Measurements from ENCODE around the gene MAN2B2. TPM values are rescaled to one million over a fixed set of nuclear protein-coding genes. Genes with fewer than 3 reads are reported as not detected.

The MAN2B2 gene
- total and polyA plus RNA-seq, 9 donors: 19.1 to 49.2 (median 40.0) TPM

DNA sequence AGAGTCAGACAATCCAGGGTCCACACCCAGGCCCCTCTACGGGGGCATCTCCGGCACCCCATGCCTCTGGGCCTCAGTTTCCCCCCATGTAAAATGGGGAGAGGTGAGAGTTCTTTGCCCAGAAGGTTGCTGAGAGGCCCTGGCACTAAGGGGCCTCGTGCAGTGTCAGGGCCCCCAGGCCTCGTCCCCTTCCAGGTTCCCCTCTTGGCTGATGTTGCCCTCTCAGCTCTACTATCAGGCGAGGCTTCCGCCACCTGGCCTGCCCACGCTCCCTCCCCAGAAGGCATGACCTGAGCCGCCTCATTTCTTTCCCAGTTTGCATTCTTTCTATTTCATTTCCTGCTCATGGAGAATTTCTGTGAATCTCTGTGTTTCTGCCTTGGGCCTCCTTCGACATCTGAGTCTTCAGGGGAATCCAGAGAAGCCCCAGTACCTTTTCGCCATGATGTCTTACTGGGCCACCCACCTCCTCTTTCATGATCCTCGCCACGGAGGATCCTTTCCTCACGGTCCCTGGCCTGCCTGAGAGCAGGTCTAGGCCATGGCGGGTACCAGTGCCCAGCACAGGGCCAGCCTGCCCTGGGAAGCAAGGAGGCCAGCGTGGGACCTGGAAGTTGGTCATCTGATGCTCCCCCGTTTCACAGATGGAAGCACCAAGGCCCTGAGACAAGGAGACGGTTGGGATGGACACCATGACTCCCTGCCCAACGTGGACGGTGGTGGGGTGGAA lies 43.6 kb downstream of the MAN2B2 start:
- Histone ChIP-seq H3K27ac (no peak overlapping the region), H3K4me1 (ENCODE audit: insufficient read depth) (no peaks in the 10 kb centered on the region), H3K4me3 (no peak overlapping the region), H3K27me3 (no peaks in the 10 kb centered on the region), H3K36me3 (no peaks in the 10 kb centered on the region), H3K9me3 (peaks cover 0 to 5% of the 10 kb centered on the region in 2 donors)
- intact Hi-C loops (cut with DNase I): no loop called here
- TF ChIP-seq POLR2A (IDR thresholded peaks at IDR 0.05): no peak
- TF ChIP-seq EP300 (IDR thresholded peaks at IDR 0.05): no peak
- TF ChIP-seq, protein P1, sequence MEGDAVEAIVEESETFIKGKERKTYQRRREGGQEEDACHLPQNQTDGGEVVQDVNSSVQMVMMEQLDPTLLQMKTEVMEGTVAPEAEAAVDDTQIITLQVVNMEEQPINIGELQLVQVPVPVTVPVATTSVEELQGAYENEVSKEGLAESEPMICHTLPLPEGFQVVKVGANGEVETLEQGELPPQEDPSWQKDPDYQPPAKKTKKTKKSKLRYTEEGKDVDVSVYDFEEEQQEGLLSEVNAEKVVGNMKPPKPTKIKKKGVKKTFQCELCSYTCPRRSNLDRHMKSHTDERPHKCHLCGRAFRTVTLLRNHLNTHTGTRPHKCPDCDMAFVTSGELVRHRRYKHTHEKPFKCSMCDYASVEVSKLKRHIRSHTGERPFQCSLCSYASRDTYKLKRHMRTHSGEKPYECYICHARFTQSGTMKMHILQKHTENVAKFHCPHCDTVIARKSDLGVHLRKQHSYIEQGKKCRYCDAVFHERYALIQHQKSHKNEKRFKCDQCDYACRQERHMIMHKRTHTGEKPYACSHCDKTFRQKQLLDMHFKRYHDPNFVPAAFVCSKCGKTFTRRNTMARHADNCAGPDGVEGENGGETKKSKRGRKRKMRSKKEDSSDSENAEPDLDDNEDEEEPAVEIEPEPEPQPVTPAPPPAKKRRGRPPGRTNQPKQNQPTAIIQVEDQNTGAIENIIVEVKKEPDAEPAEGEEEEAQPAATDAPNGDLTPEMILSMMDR (IDR thresholded peaks at IDR 0.05): no peak
- 84 to 88% (median 87%) methylated on average over 19 of the region's 19 CpGs for WGBS, 3 donors
- no peak for DNase-seq

DNA sequence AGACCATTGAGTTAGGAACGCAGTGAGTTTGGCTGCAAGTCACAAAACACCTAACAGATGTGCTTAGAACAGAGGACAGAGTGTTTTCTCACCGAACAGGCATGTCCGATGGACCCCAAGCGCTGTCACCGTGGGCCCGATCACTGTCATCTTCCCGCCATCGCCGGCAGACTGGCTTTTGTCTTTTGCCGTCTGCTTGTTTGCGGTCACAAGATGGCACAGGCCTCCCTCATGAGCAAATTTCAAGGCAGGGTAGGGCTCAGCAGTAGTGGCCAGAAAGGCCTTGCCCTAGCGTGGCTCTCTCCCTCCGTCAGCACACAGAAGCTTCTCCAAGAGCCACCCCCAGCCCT lies 44.1 kb downstream of the MAN2B2 start:
- TF ChIP-seq, protein P1 (IDR thresholded peaks at IDR 0.05): no peak
- TF ChIP-seq EP300 (IDR thresholded peaks at IDR 0.05): no peak
- TF ChIP-seq POLR2A (IDR thresholded peaks at IDR 0.05): no peak
- Histone ChIP-seq H3K27ac (no peak overlapping the region), H3K4me1 (ENCODE audit: insufficient read depth) (no peaks in the 10 kb centered on the region), H3K27me3 (no peaks in the 10 kb centered on the region), H3K36me3 (no peaks in the 10 kb centered on the region), H3K9me3 (peaks cover 0 to 5% of the 10 kb centered on the region in 2 donors), H3K4me3 (no peak overlapping the region)
- intact Hi-C loops (cut with DNase I): no loop called here
- DNase-seq: no peak
- WGBS, 3 donors: 94 to 95% (median 95%) methylated on average over 13 of the region's 13 CpGs

DNA sequence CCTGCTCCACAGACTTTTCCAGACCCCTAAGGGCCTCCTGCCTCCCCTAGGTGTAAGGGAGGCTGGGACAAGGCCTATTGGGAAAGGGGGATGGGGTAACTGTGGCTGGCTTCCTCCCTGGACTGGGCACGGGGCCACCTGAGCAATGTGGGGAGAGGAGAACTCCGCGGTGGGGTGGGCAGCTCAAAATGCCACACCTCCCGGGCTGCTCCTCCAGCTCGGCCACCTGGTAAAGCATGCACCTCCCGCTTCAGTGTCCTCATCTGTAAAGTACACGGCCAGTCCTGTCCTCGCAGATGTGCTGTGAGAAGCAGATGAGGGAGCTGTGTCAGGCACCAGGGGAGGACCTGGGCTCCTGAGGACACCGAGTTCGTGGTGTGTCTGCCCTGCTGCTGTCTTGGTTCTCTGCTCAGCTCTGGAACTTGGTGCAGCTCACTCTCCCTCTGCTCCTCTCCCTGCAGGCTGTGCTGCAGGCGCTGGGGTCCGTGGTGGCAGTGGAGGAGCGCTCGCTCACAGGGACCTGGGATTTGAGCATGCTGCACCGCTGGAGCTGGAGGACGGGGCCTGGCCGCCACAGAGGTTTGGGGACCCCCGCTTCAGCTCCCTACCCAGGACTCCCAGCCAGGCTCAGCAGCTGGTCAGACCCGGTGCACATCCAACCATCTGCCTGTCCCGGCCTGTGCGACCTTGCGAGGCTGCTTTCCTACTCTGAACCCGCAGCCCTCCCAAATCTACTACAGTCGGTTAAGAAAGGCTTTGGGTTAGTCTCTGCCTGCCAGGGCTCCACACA lies 44.7 kb downstream of the MAN2B2 start:
- intact Hi-C loops (cut with DNase I): no loop called here
- no peak for DNase-seq
- Histone ChIP-seq H3K36me3 (no peaks in the 10 kb centered on the region), H3K27ac (no peak overlapping the region), H3K9me3 (peaks cover 0 to 5% of the 10 kb centered on the region in 2 donors), H3K4me3 (no peak overlapping the region), H3K4me1 (ENCODE audit: insufficient read depth) (no peaks in the 10 kb centered on the region), H3K27me3 (no peaks in the 10 kb centered on the region)
- TF ChIP-seq POLR2A (IDR thresholded peaks at IDR 0.05) (no peak), EP300 (IDR thresholded peaks at IDR 0.05) (no peak)
- TF ChIP-seq, protein P1 (IDR thresholded peaks at IDR 0.05): no peak
- WGBS, 3 donors: 78 to 81% (median 80%) methylated on average over 23 to 24 of the region's 24 CpGs

DNA sequence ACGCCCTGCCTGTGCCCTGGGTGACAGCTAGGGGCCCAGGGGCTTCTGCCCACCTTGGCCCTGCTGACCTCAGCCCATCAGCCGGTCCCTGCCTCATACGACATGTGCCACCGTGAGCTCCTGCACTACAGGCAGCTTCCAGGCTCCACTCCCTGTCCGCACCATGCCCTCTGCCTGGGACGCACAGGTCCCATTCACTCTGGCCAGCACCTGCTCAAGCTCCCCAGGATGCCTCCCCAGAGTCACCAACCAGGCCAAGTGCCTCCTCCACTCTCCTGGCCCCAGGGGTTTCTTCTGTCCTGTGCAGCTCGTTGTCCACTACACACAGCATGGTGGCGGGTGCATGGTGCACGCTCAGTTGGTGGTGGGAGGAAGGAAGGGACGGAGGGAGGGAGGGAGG lies 45.3 kb downstream of the MAN2B2 start:
- Histone ChIP-seq H3K27ac (no peak overlapping the region), H3K9me3 (peaks cover 0 to 5% of the 10 kb centered on the region in 2 donors), H3K27me3 (no peaks in the 10 kb centered on the region), H3K4me1 (ENCODE audit: insufficient read depth) (peaks cover under 1% of the 10 kb centered on the region), H3K36me3 (no peaks in the 10 kb centered on the region), H3K4me3 (no peak overlapping the region)
- no peak for DNase-seq
- TF ChIP-seq, protein P1 (IDR thresholded peaks at IDR 0.05): no peak
- TF ChIP-seq POLR2A (IDR thresholded peaks at IDR 0.05) (no peak), EP300 (IDR thresholded peaks at IDR 0.05) (no peak)
- intact Hi-C loops (cut with DNase I): no loop called here
- WGBS, 3 donors: 84 to 93% (median 90%) methylated on average over 10 of the region's 10 CpGs
